Natural killer cell treated with Interleukin-12 subunit alpha and Interleukin-12 subunit beta and Interleukin-15 and Interleukin-18, amount 100 ng/mL, for 72 hours (primary cell): ENCODE measurements around the gene PPP1R13L. TPM values are rescaled to one million over a fixed set of nuclear protein-coding genes. Genes with fewer than 3 reads are reported as not detected.
"Not testable (repeated sequence)": the region's sequence is repeated elsewhere in the genome, so short reads cannot be mapped to it uniquely, and the experiment has no call there.

ENCODE experiments used
- ATAC-seq, 2 donors: fragments of 150-1000 bp; cut with Tn5 transposase in 1 of 2; sonication (Bioruptor Pico), chemical (Tn5 transposase) in 1 of 2; 2 replicates each; pipeline ENCODE4 v1.10.0; 2021
- DNase-seq: peaks from one replicate; pipeline ENCODE4 v3.0.0; 2022; ENCODE audit warnings: low spot score
- H3K27ac Mint-ChIP-seq, 2 donors: 1 replicate in 1 of 2; 2 replicates in 1 of 2; pipeline ENCODE4 v1.8.0; 2022; ENCODE audit warnings: mixed read lengths in 2 of 2, mild to moderate bottlenecking in 1 of 2, moderate library complexity in 1 of 2
- H3K27me3 Mint-ChIP-seq, 2 donors: 1 replicate in 1 of 2; 2 replicates in 1 of 2; pipeline ENCODE4 v1.8.0; 2022; ENCODE audit warnings: mixed read lengths in 2 of 2
- H3K36me3 Mint-ChIP-seq: one replicate; pipeline ENCODE4 v1.8.0; 2022; ENCODE audit warnings: mixed read lengths
- H3K4me1 Mint-ChIP-seq, 2 donors: 1 replicate in 1 of 2; 2 replicates in 1 of 2; pipeline ENCODE4 v1.8.0; 2022; ENCODE audit warnings: low read depth in 2 of 2, mixed read lengths in 2 of 2, mild to moderate bottlenecking in 1 of 2
- H3K4me3 Mint-ChIP-seq: one replicate; pipeline ENCODE4 v1.8.0; 2022; ENCODE audit warnings: mixed read lengths
- H3K9me3 Mint-ChIP-seq: 2 replicates; pipeline ENCODE4 v1.8.0; 2022; ENCODE audit warnings: mixed read lengths
- total RNA-seq, 2 donors: library from RNA; stranded (reverse); gene quantifications; one replicate each; pipeline ENCODE4 v1.2.3, GENCODE V29; 2022

PPP1R13L gene
- total RNA-seq, 2 donors from 2014 or later = 12.2 to 14.1 TPM

DNA sequence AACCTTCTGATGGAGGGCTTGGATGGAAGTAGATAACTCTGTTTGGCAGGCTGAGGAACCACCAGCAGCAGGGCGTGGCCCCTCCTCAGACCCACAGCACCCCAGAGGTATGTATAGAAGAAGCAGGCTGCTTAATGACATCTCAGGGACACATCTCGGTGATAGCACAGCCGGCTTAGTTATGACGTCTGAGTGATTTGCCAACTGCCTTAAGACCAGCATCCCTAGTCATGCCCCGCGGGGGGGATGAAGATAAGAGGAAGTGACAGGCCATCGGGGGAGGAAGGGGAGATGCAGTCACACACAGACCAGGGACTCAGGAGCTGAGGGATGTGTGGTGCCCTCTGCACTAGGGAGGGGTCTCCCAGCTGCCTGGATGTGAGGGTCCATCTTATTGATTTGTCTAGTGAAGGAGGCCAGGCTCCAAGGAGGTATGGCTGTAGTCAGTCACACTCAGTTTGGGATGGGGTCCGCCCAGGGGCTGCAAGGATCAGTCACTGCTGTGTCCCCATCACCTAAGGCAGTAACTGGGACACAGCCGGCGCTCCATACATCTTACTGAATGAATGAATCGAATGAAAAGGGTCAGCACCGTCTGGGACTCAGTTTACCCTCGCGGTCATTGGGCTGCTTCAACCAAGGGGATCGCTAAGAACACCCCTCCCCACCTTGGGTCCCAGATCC, 38.1 kb upstream of the PPP1R13L start:
- H3K4me1 Mint-ChIP-seq = peaks cover 54 to 56% of the 10 kb centered on the region in 2 donors

DNA sequence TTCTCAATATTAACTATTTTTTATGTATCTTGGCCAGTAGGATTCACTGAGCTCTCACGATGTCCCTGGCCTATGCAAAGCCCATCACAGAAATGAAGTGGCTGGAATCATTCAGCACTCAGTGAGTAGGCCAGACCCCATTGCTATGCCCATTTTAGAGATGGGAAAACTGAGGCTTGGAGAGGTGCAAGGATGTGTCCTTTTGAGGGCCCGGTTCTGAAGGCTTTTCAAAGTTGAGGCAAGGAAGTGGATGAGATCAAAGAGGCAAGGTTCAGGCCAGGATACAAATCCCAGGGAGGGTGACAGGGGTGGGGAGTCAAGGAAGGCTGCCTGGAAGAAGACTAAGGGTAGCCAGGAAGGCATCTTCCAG, 37.5 kb upstream of the PPP1R13L start:
- Mint-ChIP-seq H3K27me3 (no peaks in the 10 kb centered on the region), H3K9me3 (no peaks in the 10 kb centered on the region), H3K4me1 (peaks cover 51 to 53% of the 10 kb centered on the region in 2 donors), H3K27ac (peak overlapping the region; percentile 75 to 97), H3K36me3 (no peaks in the 10 kb centered on the region), H3K4me3 (peak overlapping the region; percentile 90)
- no peak for ATAC-seq
- no peak for DNase-seq

More for the DNA sequence above, 38.1 kb upstream of the PPP1R13L start:
- no peaks in the 10 kb centered on the region for H3K36me3 Mint-ChIP-seq
- H3K27ac Mint-ChIP-seq = peak overlapping the region; percentile 75 to 97
- H3K9me3 Mint-ChIP-seq = no peaks in the 10 kb centered on the region
- H3K27me3 Mint-ChIP-seq = no peaks in the 10 kb centered on the region
- H3K4me3 Mint-ChIP-seq = peak overlapping the region; percentile 90
- peak in 1 of 2 donors; percentile 2 for ATAC-seq
- no peak for DNase-seq

DNA sequence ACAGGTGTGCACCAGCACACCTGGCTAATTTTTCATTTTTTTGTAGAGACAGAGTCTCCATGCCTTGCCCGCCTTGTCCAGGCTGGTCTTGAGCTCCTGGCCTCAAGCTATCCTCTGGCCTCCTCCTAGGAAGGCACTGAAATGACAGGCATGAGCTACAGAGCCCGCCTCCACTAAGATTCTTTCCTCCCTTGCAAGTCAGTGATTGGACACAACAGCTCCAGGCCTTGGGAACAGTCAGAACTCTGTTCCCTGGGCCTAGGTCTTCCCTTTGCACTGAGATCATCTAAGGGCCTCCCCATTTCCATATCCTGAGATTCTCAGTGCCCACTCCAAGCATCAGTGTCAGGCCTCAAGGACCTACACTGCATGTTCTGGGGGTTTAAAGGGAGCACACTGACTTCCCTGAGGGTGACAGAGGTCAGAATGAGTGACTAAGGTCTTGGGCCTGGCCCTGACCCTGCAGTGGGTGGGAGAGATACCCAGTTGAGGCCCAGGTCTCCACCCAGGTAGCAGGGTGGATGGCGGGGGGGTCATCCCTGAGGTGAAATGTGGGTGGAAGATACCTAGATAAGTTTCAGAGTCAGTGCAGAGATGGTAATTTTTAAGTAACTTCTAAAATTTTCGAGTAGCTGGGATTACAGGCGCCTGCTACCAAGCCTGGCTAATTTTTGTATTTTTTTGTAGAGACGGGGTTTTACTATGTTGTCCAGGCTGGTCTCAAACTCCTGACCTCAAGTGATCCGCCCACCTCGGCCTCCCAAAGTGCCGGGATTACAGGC, 36.2 kb upstream of the PPP1R13L start:
- Mint-ChIP-seq H3K4me3 (peak overlapping the region; percentile 82), H3K36me3 (no peaks in the 10 kb centered on the region), H3K9me3 (no peaks in the 10 kb centered on the region), H3K27me3 (no peaks in the 10 kb centered on the region), H3K4me1 (peaks cover 45 to 46% of the 10 kb centered on the region in 2 donors), H3K27ac (peak overlapping the region; percentile 73 to 89)
- no peak for DNase-seq
- no peak for ATAC-seq

DNA sequence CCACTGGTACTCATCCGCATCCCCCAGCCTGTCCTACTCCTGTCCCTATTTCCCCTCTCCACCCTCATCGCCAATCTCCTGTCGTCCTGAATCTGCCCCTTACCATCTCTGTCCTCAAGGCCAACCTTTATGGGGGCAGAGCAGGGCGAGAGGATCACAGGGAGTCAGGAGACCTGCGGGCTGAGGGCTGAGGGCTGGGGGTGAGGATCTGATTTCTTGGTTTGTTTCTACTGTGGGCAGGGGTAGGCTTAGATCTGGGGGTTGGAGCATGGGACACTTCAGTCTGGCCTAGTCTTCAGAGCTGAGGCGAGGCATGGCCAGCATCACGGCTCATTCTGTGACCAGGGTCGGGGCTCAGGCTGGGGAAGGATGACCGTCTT, 35.4 kb upstream of the PPP1R13L start:
- Mint-ChIP-seq H3K27ac (peak overlapping the region; percentile 73 to 89), H3K4me1 (peaks cover 40% of the 10 kb centered on the region in 2 donors), H3K4me3 (peak overlapping the region; percentile 82), H3K27me3 (no peaks in the 10 kb centered on the region), H3K9me3 (no peaks in the 10 kb centered on the region), H3K36me3 (no peaks in the 10 kb centered on the region)
- DNase-seq (no peak), ATAC-seq (no peak)

DNA sequence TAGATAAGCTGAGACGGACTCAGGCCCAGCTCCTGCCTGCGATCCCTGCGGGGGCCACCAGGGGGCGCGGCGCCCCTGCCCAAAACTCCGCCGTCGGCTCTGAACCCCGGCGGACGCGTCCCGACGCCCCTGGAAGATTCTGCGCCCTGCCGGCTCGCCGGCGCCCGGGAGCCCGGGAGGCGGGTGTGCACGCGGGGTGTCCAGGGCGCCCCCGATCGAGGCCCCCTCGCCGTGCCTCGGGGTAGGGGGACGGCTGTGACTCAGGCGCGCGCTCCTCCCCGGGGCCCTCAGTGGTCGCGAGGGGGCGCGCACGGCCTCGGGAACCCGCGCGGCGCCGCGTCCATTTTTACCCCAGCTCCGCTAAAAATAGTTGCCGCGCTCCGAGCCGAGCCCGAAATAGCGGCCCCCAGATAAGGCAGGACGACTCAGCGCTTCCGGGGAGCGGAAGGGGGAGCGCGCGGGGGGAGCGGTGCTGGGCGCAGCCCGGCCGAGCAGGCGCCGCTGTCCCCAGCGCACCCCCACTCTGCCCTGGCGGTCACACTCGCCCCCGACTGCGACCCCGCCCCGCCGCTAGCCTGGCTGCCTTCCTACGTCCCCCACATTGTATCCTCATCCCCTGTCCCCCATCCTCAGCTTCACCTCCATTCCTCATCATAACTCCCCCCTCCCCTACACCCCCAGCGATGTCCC, 34.8 kb upstream of the PPP1R13L start:
- Mint-ChIP-seq H3K27ac (peak overlapping the region; percentile 73 to 89), H3K4me3 (peak overlapping the region; percentile 82), H3K4me1 (peaks cover 34 to 35% of the 10 kb centered on the region in 2 donors), H3K27me3 (no peaks in the 10 kb centered on the region), H3K36me3 (no peaks in the 10 kb centered on the region), H3K9me3 (no peaks in the 10 kb centered on the region)
- ATAC-seq (peak; percentile 82 to 84), DNase-seq (peak; percentile 86)

DNA sequence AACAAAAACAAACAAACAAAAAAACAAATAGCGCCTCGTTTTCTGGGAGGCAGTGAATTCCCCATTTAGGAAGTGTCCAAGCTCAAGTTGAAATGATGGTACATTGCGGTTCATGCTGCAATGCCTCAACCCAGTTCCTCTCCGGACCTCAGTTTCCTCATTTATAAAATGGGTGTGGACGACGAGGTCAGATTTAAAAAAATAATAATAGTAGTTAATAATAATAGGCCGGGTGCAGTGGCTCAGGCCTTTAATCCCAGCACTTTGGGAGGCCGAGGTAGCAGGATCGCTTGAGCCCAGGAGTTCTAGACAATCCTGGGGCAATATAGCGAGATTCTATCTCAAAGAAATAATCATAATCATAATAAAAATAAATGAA, 34.3 kb upstream of the PPP1R13L start:
- Mint-ChIP-seq H3K27ac (no peak overlapping the region), H3K36me3 (no peaks in the 10 kb centered on the region), H3K27me3 (no peaks in the 10 kb centered on the region), H3K4me1 (peaks cover 29 to 30% of the 10 kb centered on the region in 2 donors), H3K9me3 (no peaks in the 10 kb centered on the region), H3K4me3 (peak overlapping the region; percentile 82)
- ATAC-seq (no peak), DNase-seq (no peak)

DNA sequence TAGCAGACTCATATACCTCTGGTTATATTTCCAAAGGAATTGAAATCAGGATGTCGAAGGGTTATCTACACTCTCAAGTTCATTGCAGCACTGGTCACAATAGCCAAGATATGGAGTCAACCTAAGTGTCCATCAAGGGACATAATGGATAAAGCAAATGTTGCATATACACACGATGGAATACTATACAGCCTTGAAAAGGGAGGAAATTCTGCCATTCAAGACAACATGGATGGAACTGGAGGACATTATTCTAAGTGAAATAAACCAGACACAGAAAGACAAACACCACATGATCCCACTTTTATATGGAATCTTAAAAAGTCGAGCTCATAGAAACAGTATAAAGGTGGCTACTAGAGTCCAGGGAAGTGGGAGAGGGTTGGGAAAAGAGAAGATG, 32.5 kb upstream of the PPP1R13L start:
- Mint-ChIP-seq H3K27me3 (no peaks in the 10 kb centered on the region), H3K9me3 (no peaks in the 10 kb centered on the region), H3K27ac (no peak overlapping the region), H3K4me3 (no peak overlapping the region), H3K36me3 (no peaks in the 10 kb centered on the region), H3K4me1 (peaks cover 14 to 15% of the 10 kb centered on the region in 2 donors)
- DNase-seq (no peak), ATAC-seq (no peak)

DNA sequence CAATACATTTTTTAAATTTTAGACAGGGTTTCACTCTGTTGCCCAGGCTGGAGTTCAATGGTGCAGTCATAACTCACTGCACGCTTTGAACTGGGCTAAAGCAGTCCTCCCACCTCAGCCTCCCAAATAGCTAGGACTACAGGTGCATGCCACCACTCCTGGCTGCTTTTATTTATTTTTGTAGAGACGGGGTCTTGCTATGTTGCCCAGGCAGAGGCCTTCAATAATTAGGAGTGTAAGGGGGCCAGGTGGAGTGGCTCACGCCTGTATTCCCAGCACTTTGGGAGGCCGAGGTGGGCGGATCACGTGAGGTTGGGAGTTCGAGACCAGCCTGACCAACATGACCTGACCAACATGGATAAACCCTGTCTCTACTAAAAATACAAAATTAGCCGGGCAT, 27.7 kb upstream of the PPP1R13L start:
- not testable (repeated sequence) for ATAC-seq, DNase-seq, H3K9me3 Mint-ChIP-seq, H3K27me3 Mint-ChIP-seq, H3K4me3 Mint-ChIP-seq, H3K36me3 Mint-ChIP-seq, H3K4me1 Mint-ChIP-seq, H3K27ac Mint-ChIP-seq

DNA sequence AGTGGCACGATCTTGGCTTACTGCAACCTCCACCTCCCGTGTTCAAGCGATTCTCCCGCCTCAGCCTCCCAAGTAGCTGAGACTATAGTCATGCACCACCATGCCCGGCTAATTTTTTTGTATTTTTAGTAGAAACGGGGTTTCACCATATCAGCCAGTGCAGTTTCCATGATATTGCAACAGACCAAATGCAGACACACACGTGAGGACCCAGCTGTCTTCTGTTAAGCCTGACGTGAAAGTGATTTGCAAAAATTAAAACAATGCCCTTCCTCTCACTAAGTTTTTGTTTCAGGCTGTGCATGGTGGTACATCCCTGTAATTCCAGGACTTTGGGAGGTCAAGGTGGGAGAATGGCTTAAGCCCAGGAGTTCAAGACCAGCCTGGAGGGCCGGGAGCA, 26.1 kb upstream of the PPP1R13L start:
- H3K27me3 Mint-ChIP-seq, H3K9me3 Mint-ChIP-seq, H3K27ac Mint-ChIP-seq, H3K4me3 Mint-ChIP-seq, ATAC-seq, H3K36me3 Mint-ChIP-seq, DNase-seq, H3K4me1 Mint-ChIP-seq: not testable (repeated sequence)

DNA sequence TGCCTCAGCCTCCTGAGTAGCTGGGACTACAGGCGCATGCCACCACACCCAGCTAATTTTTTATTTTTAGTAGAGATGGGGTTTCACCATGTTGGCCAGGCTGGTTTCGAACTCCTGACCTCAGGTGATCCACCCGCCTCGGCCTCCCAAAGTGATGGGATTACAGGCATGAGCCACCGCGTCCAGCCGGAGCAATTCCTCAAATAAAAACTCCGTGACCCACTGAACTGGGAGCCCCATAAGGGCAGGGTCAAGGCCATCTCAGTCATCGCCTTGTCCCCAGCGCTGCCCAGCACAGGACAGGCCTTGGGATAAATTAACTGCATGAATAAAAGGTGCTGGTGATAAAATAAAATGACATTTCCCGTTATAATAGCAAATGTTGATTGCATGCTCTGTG, 25.0 kb upstream of the PPP1R13L start:
- peaks cover 10% of the 10 kb centered on the region in 2 donors for H3K4me1 Mint-ChIP-seq
- H3K36me3 Mint-ChIP-seq, ATAC-seq, H3K27me3 Mint-ChIP-seq, H3K4me3 Mint-ChIP-seq, H3K27ac Mint-ChIP-seq, H3K9me3 Mint-ChIP-seq, DNase-seq: not testable (repeated sequence)

DNA sequence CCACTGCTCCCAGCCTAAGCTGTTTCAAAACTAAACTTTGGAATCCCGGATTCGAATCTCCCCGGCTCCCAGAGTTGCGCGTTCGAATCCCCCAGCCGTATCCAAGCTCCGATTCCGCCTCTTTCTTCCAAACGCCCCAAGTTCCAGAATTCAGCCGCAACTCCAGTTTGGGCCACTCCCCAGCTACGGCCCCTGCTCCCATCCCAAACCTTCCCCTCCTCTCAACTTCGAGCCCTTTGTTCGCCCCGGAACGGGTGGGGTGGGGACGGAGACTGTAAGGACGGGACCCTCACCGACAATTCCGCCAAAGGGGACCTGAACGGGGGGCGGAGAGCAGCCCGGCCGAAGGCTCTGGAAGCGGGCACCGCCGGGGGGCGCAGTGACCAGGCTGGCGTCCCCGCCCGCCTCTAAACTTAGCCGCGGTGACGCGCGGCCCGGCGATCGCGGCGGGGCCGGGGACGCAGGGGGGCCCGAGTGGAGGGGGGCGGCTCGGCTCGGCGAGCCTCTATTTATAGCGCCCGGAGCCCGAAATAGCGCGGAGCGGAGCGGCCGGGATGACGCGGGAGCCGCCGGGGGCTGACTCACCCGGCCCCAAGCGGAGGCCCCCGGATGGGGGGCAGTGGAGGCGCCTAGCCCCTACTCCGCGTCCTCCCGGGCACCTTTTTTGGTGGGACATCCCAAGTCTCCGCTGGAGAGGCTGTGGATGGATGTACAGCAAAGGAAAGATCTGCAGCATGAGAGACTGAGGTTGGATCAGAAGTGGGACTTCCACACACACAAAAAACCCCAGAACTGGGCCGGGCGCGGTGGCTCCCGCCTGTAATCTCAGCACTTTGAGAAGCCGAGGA, 23.7 kb upstream of the PPP1R13L start:
- DNase-seq (no peak), ATAC-seq (peak; percentile 4 to 51)
- Mint-ChIP-seq H3K4me1 (peaks cover 19 to 21% of the 10 kb centered on the region in 2 donors), H3K27ac (peak overlapping the region; percentile 56 to 63), H3K9me3 (no peaks in the 10 kb centered on the region), H3K36me3 (no peaks in the 10 kb centered on the region), H3K4me3 (peak overlapping the region; percentile 85), H3K27me3 (no peaks in the 10 kb centered on the region)

DNA sequence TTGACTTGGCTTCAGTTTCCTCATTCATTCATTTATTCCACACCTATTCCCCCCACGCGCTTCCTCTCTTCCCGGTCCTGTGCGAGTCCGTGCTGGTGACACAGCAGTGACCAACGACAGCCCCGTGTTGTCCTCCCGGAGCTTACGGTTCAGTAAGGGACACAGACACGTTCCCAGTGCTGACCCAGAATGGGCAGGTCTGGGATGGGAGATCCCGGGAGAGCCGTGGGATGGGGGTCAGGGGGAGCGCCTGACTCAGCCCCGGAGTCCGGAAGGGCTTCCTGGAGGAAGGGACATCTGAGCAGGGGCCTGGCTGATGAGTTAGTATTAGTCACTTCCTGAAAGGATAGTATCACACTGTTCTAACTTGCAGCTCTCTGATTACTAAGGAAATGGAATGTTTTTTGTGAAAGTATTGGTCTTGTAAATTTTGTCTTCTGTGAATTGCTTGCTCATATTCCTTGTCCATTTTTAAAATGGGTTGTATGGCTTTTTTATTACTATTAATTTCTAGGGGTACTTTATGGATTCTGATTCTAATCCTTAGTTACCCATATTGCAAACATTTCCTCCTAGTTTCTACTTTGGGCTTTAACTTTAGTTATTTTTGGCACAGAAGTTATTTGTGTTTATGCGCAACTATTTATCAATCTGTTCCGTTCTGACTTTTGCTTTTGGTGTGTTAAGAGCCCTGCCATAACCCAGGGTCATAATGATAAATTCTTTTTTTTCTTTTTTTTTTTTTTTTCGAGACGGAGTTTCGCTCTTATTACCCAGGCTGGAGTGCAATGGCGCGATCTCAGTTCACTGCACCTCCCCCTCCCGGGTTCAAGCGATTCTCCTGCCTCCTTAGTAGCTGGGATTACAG, 19.6 kb upstream of the PPP1R13L start:
- Mint-ChIP-seq H3K9me3 (no peaks in the 10 kb centered on the region), H3K27ac (peak overlapping the region; percentile 96 to 98), H3K27me3 (no peaks in the 10 kb centered on the region), H3K4me1 (peaks cover 41 to 42% of the 10 kb centered on the region in 2 donors), H3K4me3 (peak overlapping the region; percentile 92), H3K36me3 (no peaks in the 10 kb centered on the region)
- ATAC-seq = peak; percentile 76 to 79
- DNase-seq = peak; percentile 86
